ENCODE measurements around the gene CCDC141.

- TF ChIP-seq EZH2 (IDR thresholded peaks at IDR 0.05; ENCODE audit: borderline replicate concordance, low read depth, low read length, severe bottlenecking) (no peak), CTCF (IDR thresholded peaks at IDR 0.05; ENCODE audit: borderline replicate concordance, extremely low read depth, low read length, poor library complexity, severe bottlenecking) (no peak)
These were observed 216.6 kb downstream of the CCDC141 start for GRCh38 chr2:178833382-178833781.
